ENCODE results near the gene PLXNA4. TPM values are rescaled to one million over a fixed set of nuclear protein-coding genes. Genes with fewer than 3 reads are reported as not detected.

The PLXNA4 gene
- total RNA-seq, 1 donor from 2014 or later = 3.5 TPM

- DNase-seq (ENCODE audit: low spot score) = no peak
- no peaks in the 10 kb centered on the region for H3K36me3 Mint-ChIP-seq (ENCODE audit: low read depth, unreplicated experiment)
- peaks cover 19% of the 10 kb centered on the region for H3K4me1 Mint-ChIP-seq (ENCODE audit: unreplicated experiment)
- no peaks in the 10 kb centered on the region for H3K9me3 Mint-ChIP-seq (ENCODE audit: unreplicated experiment)
- H3K4me3 Mint-ChIP-seq (ENCODE audit: unreplicated experiment) = no peak overlapping the region
- H3K27ac Mint-ChIP-seq (ENCODE audit: unreplicated experiment) = no peak overlapping the region
- peaks cover 4% of the 10 kb centered on the region for H3K27me3 Mint-ChIP-seq (ENCODE audit: unreplicated experiment)
- TF ChIP-seq CTCF (IDR thresholded peaks at IDR 0.05; ENCODE audit: unreplicated experiment) = no peak
Measured at GRCh38 chr7:132141109-132141508, 435.2 kb downstream of the PLXNA4 start.

DNA sequence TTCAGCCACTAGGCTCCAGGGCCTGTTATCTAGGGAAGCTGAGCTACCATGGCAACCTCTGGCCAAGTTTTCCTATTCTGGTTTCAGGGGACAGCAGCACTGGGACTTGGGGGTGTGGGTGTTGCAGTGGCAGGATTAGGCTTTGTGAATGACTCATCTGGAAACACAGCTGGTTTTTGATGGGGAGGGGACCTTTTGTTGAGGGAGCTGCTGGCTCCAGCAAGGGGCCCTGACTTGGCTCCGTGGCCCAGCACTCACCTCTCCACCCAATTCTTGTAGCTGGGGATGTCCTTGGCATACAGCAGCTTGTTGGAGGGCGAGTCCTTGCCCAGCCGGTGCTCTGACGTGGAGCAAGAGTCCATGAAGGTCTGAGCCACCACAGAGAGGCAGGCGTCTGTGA lies 435.9 kb downstream of the PLXNA4 start:
- H3K36me3 Mint-ChIP-seq (ENCODE audit: low read depth, unreplicated experiment) = no peaks in the 10 kb centered on the region
- H3K9me3 Mint-ChIP-seq (ENCODE audit: unreplicated experiment) = no peaks in the 10 kb centered on the region
- TF ChIP-seq CTCF (IDR thresholded peaks at IDR 0.05; ENCODE audit: unreplicated experiment) = no peak
- no peak overlapping the region for H3K4me3 Mint-ChIP-seq (ENCODE audit: unreplicated experiment)
- no peak overlapping the region for H3K27ac Mint-ChIP-seq (ENCODE audit: unreplicated experiment)
- peaks cover 4% of the 10 kb centered on the region for H3K27me3 Mint-ChIP-seq (ENCODE audit: unreplicated experiment)
- H3K4me1 Mint-ChIP-seq (ENCODE audit: unreplicated experiment) = peaks cover 19% of the 10 kb centered on the region
- DNase-seq (ENCODE audit: low spot score) = no peak

DNA sequence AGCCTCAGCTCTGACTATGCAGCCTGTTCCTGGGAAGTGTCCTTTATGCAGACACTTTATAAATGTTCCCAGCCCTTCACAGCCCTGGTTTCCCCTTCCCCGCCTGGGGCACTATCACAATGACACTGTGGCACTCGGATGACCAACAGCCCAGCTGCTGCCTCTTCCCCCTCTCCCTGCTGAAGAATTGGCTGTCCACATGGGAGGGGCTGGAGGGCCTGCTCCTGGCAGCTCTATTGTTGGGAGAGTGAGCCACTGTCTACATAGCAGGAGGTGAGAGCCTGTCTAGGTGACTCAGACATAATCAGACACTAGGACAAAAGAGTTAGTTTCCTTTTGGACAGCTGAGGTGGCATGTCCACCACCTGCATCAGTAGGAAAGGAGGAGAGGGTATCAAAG lies 437.5 kb downstream of the PLXNA4 start:
- H3K4me1 Mint-ChIP-seq (ENCODE audit: unreplicated experiment) = peaks cover 19% of the 10 kb centered on the region
- no peak for TF ChIP-seq CTCF (IDR thresholded peaks at IDR 0.05; ENCODE audit: unreplicated experiment)
- no peaks in the 10 kb centered on the region for H3K9me3 Mint-ChIP-seq (ENCODE audit: unreplicated experiment)
- no peak overlapping the region for H3K4me3 Mint-ChIP-seq (ENCODE audit: unreplicated experiment)
- H3K27ac Mint-ChIP-seq (ENCODE audit: unreplicated experiment) = no peak overlapping the region
- H3K36me3 Mint-ChIP-seq (ENCODE audit: low read depth, unreplicated experiment) = no peaks in the 10 kb centered on the region
- DNase-seq (ENCODE audit: low spot score) = no peak
- peaks cover 4% of the 10 kb centered on the region for H3K27me3 Mint-ChIP-seq (ENCODE audit: unreplicated experiment)

DNA sequence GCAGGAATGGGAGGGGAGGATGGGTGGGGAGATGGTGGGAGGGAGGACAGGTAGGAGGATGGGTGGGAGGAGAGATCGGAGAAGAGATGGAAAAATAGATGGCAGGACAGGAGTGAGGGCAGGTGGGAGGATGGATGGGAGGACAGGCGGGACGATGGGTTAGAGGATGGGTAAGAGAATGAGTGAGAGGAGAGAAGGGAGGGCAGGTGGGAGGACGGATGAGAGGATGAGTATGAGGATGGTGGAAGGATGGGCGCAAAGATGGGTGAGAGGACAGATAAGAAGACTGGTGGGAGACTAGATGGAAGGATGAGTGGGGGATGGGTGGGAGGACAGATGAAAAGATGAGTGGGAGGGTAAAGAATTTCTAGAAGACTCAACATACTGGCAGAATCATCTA lies 438.6 kb downstream of the PLXNA4 start:
- TF ChIP-seq CTCF (IDR thresholded peaks at IDR 0.05; ENCODE audit: unreplicated experiment) = no peak
- no peak overlapping the region for H3K27ac Mint-ChIP-seq (ENCODE audit: unreplicated experiment)
- H3K36me3 Mint-ChIP-seq (ENCODE audit: low read depth, unreplicated experiment) = no peaks in the 10 kb centered on the region
- H3K27me3 Mint-ChIP-seq (ENCODE audit: unreplicated experiment) = peaks cover 4% of the 10 kb centered on the region
- peaks cover 17% of the 10 kb centered on the region for H3K4me1 Mint-ChIP-seq (ENCODE audit: unreplicated experiment)
- no peak overlapping the region for H3K4me3 Mint-ChIP-seq (ENCODE audit: unreplicated experiment)
- H3K9me3 Mint-ChIP-seq (ENCODE audit: unreplicated experiment) = no peaks in the 10 kb centered on the region
- no peak for DNase-seq (ENCODE audit: low spot score)

GRCh38 chr7:132135746-132136385 lies 440.4 kb downstream of the PLXNA4 start:
- H3K27ac Mint-ChIP-seq (ENCODE audit: unreplicated experiment) = no peak overlapping the region
- H3K9me3 Mint-ChIP-seq (ENCODE audit: unreplicated experiment) = no peaks in the 10 kb centered on the region
- no peaks in the 10 kb centered on the region for H3K36me3 Mint-ChIP-seq (ENCODE audit: low read depth, unreplicated experiment)
- DNase-seq (ENCODE audit: low spot score) = no peak
- H3K27me3 Mint-ChIP-seq (ENCODE audit: unreplicated experiment) = peaks cover 4% of the 10 kb centered on the region
- peaks cover 3% of the 10 kb centered on the region for H3K4me1 Mint-ChIP-seq (ENCODE audit: unreplicated experiment)
- H3K4me3 Mint-ChIP-seq (ENCODE audit: unreplicated experiment) = no peak overlapping the region
- TF ChIP-seq CTCF (IDR thresholded peaks at IDR 0.05; ENCODE audit: unreplicated experiment) = no peak

All from endothelial cell (in vitro differentiated cells).